ENCODE data around the gene METTL6.
"Not testable (repeated sequence)": the region's sequence is repeated elsewhere in the genome, so short reads cannot be mapped to it uniquely, and the experiment has no call there.

Gene METTL6

GRCh38 chr3:15427182-15427880, at the start of gene METTL6, which contains the start of gene EAF1:
Gene METTL6, minus strand, starts transcription at chr3:15427544. Its CDS starts 1,033 bp downstream, at chr3:15426511.
Gene EAF1, plus strand, starts transcription at chr3:15427598. Its CDS starts 182 bp downstream, at chr3:15427780.
- peak; percentile 92 for DNase-seq

GRCh38 chr3:15476378-15476777, 49.0 kb upstream of the METTL6 start:
- DNase-seq: no peak

- DNase-seq: no peak
Measured at GRCh38 chr3:15475161-15475560, 47.8 kb upstream of the METTL6 start.

GRCh38 chr3:15471861-15472260, 44.5 kb upstream of the METTL6 start:
- no peak for DNase-seq

- no peak for DNase-seq
Measured at GRCh38 chr3:15470849-15471248, 43.5 kb upstream of the METTL6 start.

- no peak for DNase-seq
Measured at GRCh38 chr3:15470261-15470660, 42.9 kb upstream of the METTL6 start.

GRCh38 chr3:15467227-15468181, 40.2 kb upstream of the METTL6 start:
- no peak for DNase-seq

- no peak for DNase-seq
Measured at GRCh38 chr3:15465876-15466585, 38.7 kb upstream of the METTL6 start.

- peak in 1 of 2 experiments; percentile 34 for DNase-seq
Measured at GRCh38 chr3:15462451-15462850, 35.1 kb upstream of the METTL6 start.

- DNase-seq: no peak
Measured at GRCh38 chr3:15460891-15461531, 33.7 kb upstream of the METTL6 start.

- DNase-seq: no peak
Measured at GRCh38 chr3:15458212-15458780, 31.0 kb upstream of the METTL6 start.

GRCh38 chr3:15456915-15457314, 29.6 kb upstream of the METTL6 start:
- not testable (repeated sequence) for DNase-seq

- DNase-seq: no peak
Measured at GRCh38 chr3:15456321-15456720, 29.0 kb upstream of the METTL6 start.

GRCh38 chr3:15455756-15456155, 28.4 kb upstream of the METTL6 start:
- no peak for DNase-seq

- DNase-seq: no peak
Measured at GRCh38 chr3:15454965-15455364, 27.6 kb upstream of the METTL6 start.

- no peak for DNase-seq
Measured at GRCh38 chr3:15453991-15454625, 26.8 kb upstream of the METTL6 start.

GRCh38 chr3:15453501-15453900, 26.2 kb upstream of the METTL6 start:
- DNase-seq: no peak

- DNase-seq: no peak
Measured at GRCh38 chr3:15452961-15453360, 25.6 kb upstream of the METTL6 start.

GRCh38 chr3:15452156-15452555, 24.8 kb upstream of the METTL6 start:
- DNase-seq: no peak

GRCh38 chr3:15451216-15452113, 24.1 kb upstream of the METTL6 start:
- DNase-seq: no peak

All from activated T-cell treated with anti-CD3 and anti-CD28 coated beads, Interleukin-2, amount 50 U/mL, for 48 hours (primary cell).